GM18526 (cell line): ENCODE measurements around the gene CCDC78.

Experiments
- POLR2A ChIP-seq: IDR thresholded peaks from 3 replicates; pipeline ENCODE4 v1.6.1; 2011; ENCODE audit not compliant: insufficient read length; ENCODE audit errors: extremely low read depth

CCDC78 gene

GRCh38 chr16:726438-727290 lies at the start of gene CCDC78, which contains the start of gene HAGHL:
Gene CCDC78 (minus strand): TSS chr16:726443. CDS start chr16:726367, 76 bp downstream.
Gene HAGHL (plus strand): TSS chr16:727106. CDS start chr16:727510, 404 bp downstream.
- peak; percentile 36 for TF ChIP-seq POLR2A

GRCh38 chr16:775236-775796 lies 49.1 kb upstream of the CCDC78 start:
- TF ChIP-seq POLR2A = no peak

- TF ChIP-seq POLR2A = no peak
Measured at GRCh38 chr16:774086-775001, 48.1 kb upstream of the CCDC78 start.

GRCh38 chr16:772959-773358 lies 46.7 kb upstream of the CCDC78 start:
- TF ChIP-seq POLR2A = no peak

- no peak for TF ChIP-seq POLR2A
Measured at GRCh38 chr16:770411-770810, 44.2 kb upstream of the CCDC78 start.

- no peak for TF ChIP-seq POLR2A
Measured at GRCh38 chr16:769934-770333, 43.7 kb upstream of the CCDC78 start.

GRCh38 chr16:769184-769784 lies 43.0 kb upstream of the CCDC78 start:
- no peak for TF ChIP-seq POLR2A

- TF ChIP-seq POLR2A = no peak
Measured at GRCh38 chr16:768428-768827, 42.2 kb upstream of the CCDC78 start.

GRCh38 chr16:767743-768235 lies 41.5 kb upstream of the CCDC78 start:
- no peak for TF ChIP-seq POLR2A

GRCh38 chr16:766820-767640 lies 40.8 kb upstream of the CCDC78 start:
- TF ChIP-seq POLR2A = no peak

GRCh38 chr16:766008-766819 lies 40.0 kb upstream of the CCDC78 start:
- TF ChIP-seq POLR2A = no peak

GRCh38 chr16:765488-765865 lies 39.2 kb upstream of the CCDC78 start:
- no peak for TF ChIP-seq POLR2A

GRCh38 chr16:764848-765487 lies 38.7 kb upstream of the CCDC78 start:
- TF ChIP-seq POLR2A = no peak
